HepG2 (cell line): Measurements from ENCODE around the gene TACO1. TPM values are rescaled to one million over a fixed set of nuclear protein-coding genes. Genes with fewer than 3 reads are reported as not detected.

ENCODE experiments used
- ATAC-seq: fragments of 200-7000 bp; cut with Tn5 transposase; 3 replicates; pipeline ENCODE4 v1.9.1; 2020; ENCODE audit warnings: mild to moderate bottlenecking, moderate library complexity
- BruUV-seq: library from RNA; stranded (reverse); fragments of 400-500 nt; replicated peaks from 2 replicates; lab custom pipeline; 2021; lab: Mats Ljungman, UMichigan
- CTCF ChIA-PET: fragments of 300-600 bp; formaldehyde crosslinking; extraction: SDS; loops from one replicate; lab custom pipeline; 2021; ENCODE audit warnings: low total read pairs, inconsistent platforms, low intra/inter-chr PET ratio; lab: Yijun Ruan, JAX
- POLR2A ChIA-PET: fragments of 350-600 bp; sonication (Branson Sonifier 250); formaldehyde crosslinking; loops from one replicate; lab custom pipeline; 2020; ENCODE audit warnings: antibody characterized with exemption, inconsistent platforms; lab: Yijun Ruan, JAX
- DNase-seq: peaks from one replicate; pipeline ENCODE4 v3.0.0-alpha.2; 2015; ENCODE audit warnings: low spot score
- FAIRE-seq: peaks from 3 replicates; lab custom pipeline; 2011; peaks lifted over from hg19 to GRCh38; lab: Jason Lieb, UNC
- H2AFZ ChIP-seq: one replicate; pipeline ENCODE4 v1.6.1; 2011; ENCODE audit warnings: low read length, inconsistent platforms
- H3K27ac ChIP-seq: fragments of 300-600 bp; 3 replicates; pipeline ENCODE4 v1.8.0; 2011; ENCODE audit warnings: mixed run types, mild to moderate bottlenecking, mixed read lengths, low read length, inconsistent platforms; ENCODE audit not compliant: insufficient read depth; ENCODE audit errors: extremely low read length
- H3K27me3 ChIP-seq, 2 experiments: fragments of 200-600 bp in 1 of 2; 2 replicates in 1 of 2; 3 replicates in 1 of 2; pipeline versions ENCODE4 v1.6.0 to v1.8.0; 2011; ENCODE audit warnings: low read length in 2 of 2, mild to moderate bottlenecking in 2 of 2, moderate library complexity in 2 of 2, inconsistent platforms in 1 of 2; ENCODE audit not compliant: insufficient read depth in 2 of 2, control insufficient read depth in 1 of 2
- H3K36me3 ChIP-seq, 2 experiments: fragments of 200-600 bp in 1 of 2; replicated peaks in 1 of 2; 2 replicates in 1 of 2; 3 replicates in 1 of 2; pipeline versions ENCODE4 v1.5.1 to v1.8.0; 2011; ENCODE audit warnings: low read length in 2 of 2, inconsistent platforms in 1 of 2; ENCODE audit not compliant: insufficient read depth in 2 of 2, control insufficient read depth in 1 of 2
- H3K4me1 ChIP-seq: 2 replicates; pipeline ENCODE4 v1.5.1; 2012; ENCODE audit warnings: low read length, inconsistent platforms; ENCODE audit not compliant: insufficient read depth
- H3K4me2 ChIP-seq: 2 replicates; pipeline ENCODE4 v1.6.0; 2011; ENCODE audit warnings: low read depth, low read length, inconsistent platforms
- H3K4me3 ChIP-seq, 3 experiments: fragments of 200-600 bp in 1 of 3; sonication (generic), shearing (Covaris generic) in 1 of 3; replicated peaks in 1 of 3; 2 replicates each; pipeline ENCODE4 v1.5.1; 2011 to 2016; ENCODE audit warnings: low read length in 3 of 3, inconsistent platforms in 2 of 3, low read depth in 2 of 3, mild to moderate bottlenecking in 2 of 3, control low read depth in 1 of 3, mixed read lengths in 1 of 3; ENCODE audit not compliant: insufficient read depth in 1 of 3
- H3K79me2 ChIP-seq: one replicate; pipeline ENCODE4 v1.6.1; 2011; ENCODE audit warnings: low read length, inconsistent platforms; ENCODE audit not compliant: insufficient read depth
- H3K9ac ChIP-seq: 2 replicates; pipeline ENCODE4 v1.6.0; 2011; ENCODE audit warnings: mild to moderate bottlenecking, low read depth, low read length, inconsistent platforms; ENCODE audit not compliant: insufficient read depth
- H3K9me3 ChIP-seq: 2 replicates; pipeline ENCODE4 v1.5.1; 2012; ENCODE audit warnings: mild to moderate bottlenecking, low read length
- H4K20me1 ChIP-seq: 2 replicates; pipeline ENCODE4 v1.6.0; 2011; ENCODE audit warnings: inconsistent platforms, mild to moderate bottlenecking, low read length, moderate library complexity; ENCODE audit not compliant: insufficient read depth
- ARHGAP35 ChIP-seq: sonication (generic); formaldehyde crosslinking; IDR thresholded peaks from 2 replicates; pipeline ENCODE4 v1.9.0; 2022; ENCODE audit warnings: mild to moderate bottlenecking, inconsistent platforms, moderate library complexity, missing genetic modification reagents, borderline replicate concordance
- ATRX ChIP-seq: sonication (generic); formaldehyde crosslinking; IDR thresholded peaks from 2 replicates; pipeline ENCODE4 v1.4.0; 2020; ENCODE audit warnings: missing genetic modification reagents, borderline replicate concordance
- CCAR2 ChIP-seq: fragments of 200-400 bp; formaldehyde crosslinking; optimal IDR thresholded peaks from 2 replicates; pipeline ENCODE3; 2018; ENCODE audit warnings: low read depth, mild to moderate bottlenecking, low read length, moderate library complexity
- FOXM1 ChIP-seq: sonication (generic); formaldehyde crosslinking; IDR thresholded peaks from 2 replicates; pipeline ENCODE4 v1.5.0; 2020; ENCODE audit warnings: missing genetic modification reagents
- PCBP1 ChIP-seq: fragments of 200-400 bp; formaldehyde crosslinking; IDR thresholded peaks from 2 replicates; pipeline ENCODE4 v1.6.1; 2017; ENCODE audit warnings: mild to moderate bottlenecking, low read depth, low read length, borderline replicate concordance
- SRSF1 ChIP-seq: fragments of 200-400 bp; formaldehyde crosslinking; optimal IDR thresholded peaks from 2 replicates; pipeline ENCODE3; 2017; ENCODE audit warnings: mild to moderate bottlenecking, low read depth, low read length, moderate library complexity
- TARDBP ChIP-seq: sonication (generic); formaldehyde crosslinking; IDR thresholded peaks from 2 replicates; pipeline ENCODE4 v1.8.0; 2022; ENCODE audit warnings: mild to moderate bottlenecking, missing genetic modification reagents
- TBL1XR1 ChIP-seq: fragments of 150-350 bp; IDR thresholded peaks from 2 replicates; pipeline ENCODE4 v1.6.1; 2014; ENCODE audit warnings: borderline replicate concordance, low read length; ENCODE audit not compliant: partially characterized antibody
- TSC22D2 ChIP-seq: sonication (generic); formaldehyde crosslinking; IDR thresholded peaks from 2 replicates; pipeline ENCODE4 v1.5.1; 2020; ENCODE audit warnings: missing genetic modification reagents, mild to moderate bottlenecking, borderline replicate concordance
- U2AF2 ChIP-seq: fragments of 200-400 bp; formaldehyde crosslinking; IDR thresholded peaks from 2 replicates; pipeline ENCODE4 v1.6.1; 2017; ENCODE audit warnings: low read depth, mild to moderate bottlenecking, low read length
- ZMYM3 ChIP-seq: sonication (generic); formaldehyde crosslinking; IDR thresholded peaks from 2 replicates; pipeline ENCODE4 v1.5.1; 2020; ENCODE audit warnings: mild to moderate bottlenecking, missing genetic modification reagents
- ZNF232 ChIP-seq: sonication (generic); formaldehyde crosslinking; IDR thresholded peaks from 2 replicates; pipeline ENCODE4 v1.4.0; 2020; ENCODE audit warnings: missing genetic modification reagents, borderline replicate concordance
- ZNF598 ChIP-seq: sonication (generic); formaldehyde crosslinking; IDR thresholded peaks from 2 replicates; pipeline ENCODE4 v1.5.1; 2020; ENCODE audit warnings: mild to moderate bottlenecking, missing genetic modification reagents, borderline replicate concordance
- WGBS: methylation state at CpG from one replicate; pipeline ENCODE4 v1.1.6; 2017; ENCODE audit warnings: low lambda C conversion rate; 5-methylcytosine and 5-hydroxymethylcytosine counted together
- in situ Hi-C: cut with HindIII; loops from 2 replicates; pipeline ENCODE4 v1.10.0; 2017; ENCODE audit warnings: low pct_unique_long_range_greater_than_20kb; ENCODE audit not compliant: extremely low pct_ligation_motif_present
- intact Hi-C: fragments of 100-400 bp; cut with micrococcal nuclease; formaldehyde crosslinking; loops from one replicate; pipeline ENCODE4 v1.10.0; 2022; ENCODE audit not compliant: unreplicated experiment
- polyA plus RNA-seq, 8 experiments: library from polyadenylated mRNA; depleted of rRNA in 3 of 8; stranded (reverse) in 7 of 8; unstranded in 1 of 8; fragments of >200 nt; fragmentation: Illumina TruSeq in 4 of 8; extraction: Trizol in 4 of 8; gene quantifications; 2 replicates each; pipeline versions ENCODE4 v1.2.1 to v1.2.3, GENCODE V29; 2011 to 2016; ENCODE audit warnings: low read depth in 4 of 8, missing spikeins in 1 of 8, mixed read lengths in 1 of 8; ENCODE audit not compliant: insufficient read depth in 1 of 8
- total RNA-seq, 5 experiments: library from RNA; depleted of rRNA; stranded (reverse); fragments of >200 nt; fragmentation: Illumina TruSeq; extraction: Trizol; gene quantifications; 2 replicates each; pipeline ENCODE4 v1.2.3, GENCODE V29; 2016; ENCODE audit warnings: low read depth in 1 of 5
- TF ChIP-seq, protein P1 (sequence below): sonication (generic); formaldehyde crosslinking; IDR thresholded peaks from 2 replicates; pipeline ENCODE4 v1.4.0; 2020; ENCODE audit warnings: mild to moderate bottlenecking, missing genetic modification reagents
- TF ChIP-seq, protein P2 (sequence below): sonication (generic); formaldehyde crosslinking; IDR thresholded peaks from 2 replicates; pipeline ENCODE4 v1.9.0; 2021; ENCODE audit warnings: missing genetic modification reagents, borderline replicate concordance

Gene TACO1
- total and polyA plus RNA-seq, 2 of the 13 experiments (the other 11 are each of a cell fraction or from before 2014, with no cell fraction given), result 34.7 to 53.6 TPM

DNA sequence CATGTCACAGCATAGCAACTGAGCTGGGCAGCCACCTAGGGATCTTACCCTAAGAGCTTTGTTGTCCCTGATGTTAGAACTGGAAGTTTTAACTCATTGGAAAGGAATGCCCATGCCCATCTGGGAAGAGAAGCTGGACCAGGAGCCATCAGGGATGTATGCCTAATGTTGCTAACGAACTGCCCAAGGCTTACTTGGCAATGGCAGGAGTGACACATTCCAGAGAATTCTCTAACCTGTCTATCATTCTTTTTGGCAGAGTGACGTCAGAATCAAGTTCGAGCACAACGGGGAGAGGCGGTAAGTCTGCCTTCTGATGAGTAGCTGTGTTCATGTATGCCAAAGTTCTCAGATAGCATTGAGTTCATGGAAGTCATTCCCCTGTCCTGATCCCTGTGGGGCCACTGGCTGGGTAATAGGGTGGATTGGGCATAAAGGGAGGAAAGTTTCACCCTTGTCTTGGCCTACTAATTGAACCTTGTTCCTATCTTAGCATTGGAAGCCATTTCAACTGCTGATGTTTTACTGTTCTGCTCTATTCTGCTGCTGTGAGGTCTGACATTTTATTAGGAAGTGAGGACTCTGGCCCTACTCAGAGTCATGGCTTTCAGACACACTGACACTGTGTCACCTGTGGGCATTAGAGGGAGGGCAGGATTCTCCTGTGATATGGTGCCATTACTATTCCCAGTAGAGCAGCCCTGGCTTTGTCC is 45.2 kb downstream of the TACO1 start:
- ATAC-seq, result no peak

DNA sequence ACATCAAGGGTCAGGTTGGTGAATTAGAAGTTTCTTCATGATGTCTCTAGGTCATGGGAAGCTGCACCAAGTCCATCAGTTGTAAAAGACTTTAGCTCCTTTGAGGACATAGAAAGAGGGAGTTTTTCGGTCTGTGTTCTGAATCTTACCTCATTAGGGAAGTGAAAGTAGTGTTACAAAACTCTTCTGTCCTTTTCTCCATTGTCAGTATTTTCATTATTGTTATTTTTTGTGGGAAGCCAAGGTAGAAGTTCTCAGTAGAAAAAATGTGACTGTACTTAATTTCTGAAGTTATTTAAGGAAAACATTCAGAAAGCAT is 45.8 kb downstream of the TACO1 start:
- no peaks in the 10 kb centered on the region for H3K79me2 ChIP-seq
- no peak for ATAC-seq
- WGBS, result 94% methylated on average over 1 of the region's 1 CpG
- H2AFZ ChIP-seq, result no peak overlapping the region
- ChIA-PET POLR2A (no interaction called here), CTCF (no interaction called here)
- no peak overlapping the region for H3K27ac ChIP-seq
- no peak overlapping the region for H3K4me3 ChIP-seq
- no peaks in the 10 kb centered on the region for H4K20me1 ChIP-seq
- no peaks in the 10 kb centered on the region for H3K4me1 ChIP-seq
- no peaks in the 10 kb centered on the region for H3K27me3 ChIP-seq
- no TSS peak for BruUV-seq
- H3K36me3 ChIP-seq, result peaks cover 2 to 26% of the 10 kb centered on the region in 2 experiments; a peak in 3 of 5 replicates
- H3K4me2 ChIP-seq, result no peak overlapping the region
- no peak for FAIRE-seq
- no peak overlapping the region for H3K9ac ChIP-seq
- in situ Hi-C loops (no loop called here), intact Hi-C loops (no loop called here)
- no peaks in the 10 kb centered on the region for H3K9me3 ChIP-seq
- DNase-seq, result no peak
- TF ChIP-seq FOXM1 (CRISPR knock-in tag), result no peak
- TF ChIP-seq, protein P1, sequence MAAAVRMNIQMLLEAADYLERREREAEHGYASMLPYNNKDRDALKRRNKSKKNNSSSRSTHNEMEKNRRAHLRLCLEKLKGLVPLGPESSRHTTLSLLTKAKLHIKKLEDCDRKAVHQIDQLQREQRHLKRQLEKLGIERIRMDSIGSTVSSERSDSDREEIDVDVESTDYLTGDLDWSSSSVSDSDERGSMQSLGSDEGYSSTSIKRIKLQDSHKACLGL (CRISPR knock-in tag), result no peak
- TF ChIP-seq, protein P2, sequence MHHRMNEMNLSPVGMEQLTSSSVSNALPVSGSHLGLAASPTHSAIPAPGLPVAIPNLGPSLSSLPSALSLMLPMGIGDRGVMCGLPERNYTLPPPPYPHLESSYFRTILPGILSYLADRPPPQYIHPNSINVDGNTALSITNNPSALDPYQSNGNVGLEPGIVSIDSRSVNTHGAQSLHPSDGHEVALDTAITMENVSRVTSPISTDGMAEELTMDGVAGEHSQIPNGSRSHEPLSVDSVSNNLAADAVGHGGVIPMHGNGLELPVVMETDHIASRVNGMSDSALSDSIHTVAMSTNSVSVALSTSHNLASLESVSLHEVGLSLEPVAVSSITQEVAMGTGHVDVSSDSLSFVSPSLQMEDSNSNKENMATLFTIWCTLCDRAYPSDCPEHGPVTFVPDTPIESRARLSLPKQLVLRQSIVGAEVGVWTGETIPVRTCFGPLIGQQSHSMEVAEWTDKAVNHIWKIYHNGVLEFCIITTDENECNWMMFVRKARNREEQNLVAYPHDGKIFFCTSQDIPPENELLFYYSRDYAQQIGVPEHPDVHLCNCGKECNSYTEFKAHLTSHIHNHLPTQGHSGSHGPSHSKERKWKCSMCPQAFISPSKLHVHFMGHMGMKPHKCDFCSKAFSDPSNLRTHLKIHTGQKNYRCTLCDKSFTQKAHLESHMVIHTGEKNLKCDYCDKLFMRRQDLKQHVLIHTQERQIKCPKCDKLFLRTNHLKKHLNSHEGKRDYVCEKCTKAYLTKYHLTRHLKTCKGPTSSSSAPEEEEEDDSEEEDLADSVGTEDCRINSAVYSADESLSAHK (CRISPR knock-in tag), result no peak
- no peak for TF ChIP-seq SRSF1
- TF ChIP-seq ZNF232, result no peak
- no peak for TF ChIP-seq ARHGAP35 (CRISPR knock-in tag)
- no peak for TF ChIP-seq U2AF2
- TF ChIP-seq TARDBP (CRISPR knock-in tag), result no peak
- no peak for TF ChIP-seq ATRX (CRISPR knock-in tag)
- no peak for TF ChIP-seq ZMYM3 (CRISPR knock-in tag)
- no peak for TF ChIP-seq TBL1XR1
- no peak for TF ChIP-seq TSC22D2
- no peak for TF ChIP-seq ZNF598 (CRISPR knock-in tag)

More for the DNA sequence above, 45.2 kb downstream of the TACO1 start:
- no peak overlapping the region for H3K4me3 ChIP-seq
- no peak overlapping the region for H2AFZ ChIP-seq
- no peak overlapping the region for H3K9ac ChIP-seq
- no peaks in the 10 kb centered on the region for H3K9me3 ChIP-seq
- no peaks in the 10 kb centered on the region for H3K27me3 ChIP-seq
- ChIA-PET POLR2A (no interaction called here), CTCF (no interaction called here)
- TF ChIP-seq PCBP1, result no peak
- no peak for TF ChIP-seq CCAR2
- H3K4me2 ChIP-seq, result no peak overlapping the region
- H4K20me1 ChIP-seq, result no peaks in the 10 kb centered on the region
- H3K79me2 ChIP-seq, result no peaks in the 10 kb centered on the region
- BruUV-seq, result no TSS peak
- 96% methylated on average over 5 of the region's 5 CpGs for WGBS
- H3K27ac ChIP-seq, result no peak overlapping the region
- FAIRE-seq (no peak), DNase-seq (no peak)
- H3K36me3 ChIP-seq, result peaks cover 2 to 24% of the 10 kb centered on the region in 2 experiments; a peak in 3 of 5 replicates
- no peaks in the 10 kb centered on the region for H3K4me1 ChIP-seq
- in situ Hi-C loops, result no loop called here
- intact Hi-C loops, result no loop called here
